ENCODE measurements around the gene VAV3. TPM values are rescaled to one million over a fixed set of nuclear protein-coding genes. Genes with fewer than 3 reads are reported as not detected.

The VAV3 gene
- total and polyA plus RNA-seq, 2 of the 13 experiments (the other 11 are each of a cell fraction or from before 2014, with no cell fraction given), result 15.9 to 29.8 TPM

- ATAC-seq, result no peak
- ChIA-PET POLR2A (no interaction called here), CTCF (ENCODE audit: low intra/inter-chr PET ratio, low total read pairs) (no interaction called here)
- TF ChIP-seq ZNF296 (CRISPR knock-in tag; conservative IDR thresholded peaks at IDR 0.05), result no peak
- TF ChIP-seq ZNF672 (CRISPR knock-in tag; IDR thresholded peaks at IDR 0.05), result no peak
- TF ChIP-seq HNRNPH1 (optimal IDR thresholded peaks at IDR 0.05; ENCODE audit: low read depth, low read length), result no peak
- no peak for TF ChIP-seq CEBPZ (IDR thresholded peaks at IDR 0.05; ENCODE audit: low read length)
- Histone ChIP-seq H3K27me3 (ENCODE audit: control insufficient read depth in 1 of 2, insufficient read depth in 2 of 2, low read length in 2 of 2) (no peaks in the 10 kb centered on the region; a peak in 1 of 5 replicates), H3K9ac (ENCODE audit: insufficient read depth, low read depth, low read length) (no peak overlapping the region), H4K20me1 (ENCODE audit: insufficient read depth, low read length) (no peaks in the 10 kb centered on the region), H2AFZ (ENCODE audit: low read length) (no peak overlapping the region), H3K9me3 (ENCODE audit: low read length) (no peaks in the 10 kb centered on the region), H3K4me2 (ENCODE audit: low read depth, low read length) (no peak overlapping the region), H3K4me1 (ENCODE audit: insufficient read depth, low read length) (no peaks in the 10 kb centered on the region), H3K36me3 (replicated peaks in 1 of 2; ENCODE audit: control insufficient read depth in 1 of 2, insufficient read depth in 2 of 2, low read length in 2 of 2) (no peaks in the 10 kb centered on the region), H3K79me2 (ENCODE audit: insufficient read depth, low read length) (no peaks in the 10 kb centered on the region), H3K4me3 (replicated peaks in 1 of 3; ENCODE audit: insufficient read depth in 1 of 3, low read depth in 2 of 3, low read length in 3 of 3) (no peak overlapping the region), H3K27ac (ENCODE audit: extremely low read length, insufficient read depth, low read length) (no peak overlapping the region)
- intact Hi-C loops (cut with micrococcal nuclease; ENCODE audit: unreplicated experiment) (no loop called here), in situ Hi-C loops (cut with HindIII; ENCODE audit: extremely low pct_ligation_motif_present, low pct_unique_long_range_greater_than_20kb) (no loop called here)
- FAIRE-seq, result no peak
- DNase-seq (ENCODE audit: low spot score), result no peak
- no TSS peak for BruUV-seq (replicated peaks)
- 39% methylated on average over 7 of the region's 7 CpGs for WGBS (ENCODE audit: low lambda C conversion rate)
These were observed 23.9 kb downstream of the VAV3 start for GRCh38 chr1:107941123-107941522.

- no peak overlapping the region for H3K27ac ChIP-seq (ENCODE audit: extremely low read length, insufficient read depth, low read length)
- FAIRE-seq, result no peak
- no peak overlapping the region for H3K4me3 ChIP-seq (replicated peaks in 1 of 3; ENCODE audit: insufficient read depth in 1 of 3, low read depth in 2 of 3, low read length in 3 of 3)
- no peak for DNase-seq (ENCODE audit: low spot score)
- no peaks in the 10 kb centered on the region; a peak in 1 of 5 replicates for H3K27me3 ChIP-seq (ENCODE audit: control insufficient read depth in 1 of 2, insufficient read depth in 2 of 2, low read length in 2 of 2)
- intact Hi-C loops (cut with micrococcal nuclease; ENCODE audit: unreplicated experiment), result loop anchor here (1.0 kb wide), 1 partner anchor 109 kb away; no protein-coding TSS in a partner anchor
- in situ Hi-C loops (cut with HindIII; ENCODE audit: extremely low pct_ligation_motif_present, low pct_unique_long_range_greater_than_20kb), result no loop called here
- ChIA-PET CTCF (ENCODE audit: low intra/inter-chr PET ratio, low total read pairs) (no interaction called here), POLR2A (no interaction called here)
- TF ChIP-seq CEBPB (IDR thresholded peaks at IDR 0.05; ENCODE audit: borderline replicate concordance, low read depth, low read length) (peak; percentile 30; the same call in 1 of the 2 replicates), ZHX2 (IDR thresholded peaks at IDR 0.05; ENCODE audit: low read depth) (no peak), ZHX2 (CRISPR knock-in tag; IDR thresholded peaks at IDR 0.05; ENCODE audit: borderline replicate concordance) (no peak)
- H3K4me1 ChIP-seq (ENCODE audit: insufficient read depth, low read length), result no peaks in the 10 kb centered on the region
- no TSS peak for BruUV-seq (replicated peaks)
- no peak overlapping the region for H3K4me2 ChIP-seq (ENCODE audit: low read depth, low read length)
- no peaks in the 10 kb centered on the region for H3K79me2 ChIP-seq (ENCODE audit: insufficient read depth, low read length)
- no peak overlapping the region for H3K9ac ChIP-seq (ENCODE audit: insufficient read depth, low read depth, low read length)
- H3K9me3 ChIP-seq (ENCODE audit: low read length), result no peaks in the 10 kb centered on the region
- H2AFZ ChIP-seq (ENCODE audit: low read length), result no peak overlapping the region
- H4K20me1 ChIP-seq (ENCODE audit: insufficient read depth, low read length), result no peaks in the 10 kb centered on the region
- no peaks in the 10 kb centered on the region for H3K36me3 ChIP-seq (replicated peaks in 1 of 2; ENCODE audit: control insufficient read depth in 1 of 2, insufficient read depth in 2 of 2, low read length in 2 of 2)
- ATAC-seq, result no peak
These were observed 24.3 kb downstream of the VAV3 start for GRCh38 chr1:107940701-107941100.
